Activated CD4-positive, alpha-beta T cell treated with anti-CD3 and anti-CD28 coated beads, Interleukin-2, amount 50 U/mL, for 1 hour (primary cell): Measurements from ENCODE around the gene MSRB1.
"Not testable (repeated sequence)": the region's sequence is repeated elsewhere in the genome, so short reads cannot be mapped to it uniquely, and the experiment has no call there.

Experiments used
- DNase-seq: peaks from one replicate; pipeline ENCODE4 v3.0.0-alpha.2; 2020

Gene MSRB1

GRCh38 chr16:1960665-1961630 lies 17.9 kb upstream of the MSRB1 start:
- peak; percentile 37 for DNase-seq

- DNase-seq: peak; percentile 91
These were observed 16.5 kb upstream of the MSRB1 start, which contains the start of gene NDUFB10 for GRCh38 chr16:1959269-1960039. NDUFB10 (plus strand) TSS chr16:1959538; CDS start chr16:1959625, 87 bp downstream.

GRCh38 chr16:1958715-1959268 lies 15.8 kb upstream of the MSRB1 start:
- no peak for DNase-seq

- not testable (repeated sequence) for DNase-seq
These were observed 15.1 kb upstream of the MSRB1 start for GRCh38 chr16:1958143-1958491.

- not testable (repeated sequence) for DNase-seq
These were observed 14.6 kb upstream of the MSRB1 start for GRCh38 chr16:1957434-1958142.

GRCh38 chr16:1953734-1954133 lies 10.7 kb upstream of the MSRB1 start:
- DNase-seq: no peak

GRCh38 chr16:1950559-1950958 lies 7.6 kb upstream of the MSRB1 start:
- no peak for DNase-seq

GRCh38 chr16:1950047-1950446 lies 7.0 kb upstream of the MSRB1 start:
- DNase-seq: no peak

GRCh38 chr16:1949507-1949906 lies 6.5 kb upstream of the MSRB1 start:
- DNase-seq: no peak

- DNase-seq: no peak
These were observed 4.3 kb upstream of the MSRB1 start for GRCh38 chr16:1947369-1947670.

- no peak for DNase-seq
These were observed 3.7 kb upstream of the MSRB1 start for GRCh38 chr16:1946495-1947368.

- DNase-seq: no peak
These were observed 2.8 kb upstream of the MSRB1 start for GRCh38 chr16:1945559-1946391.

GRCh38 chr16:1944612-1945199 lies 1.7 kb upstream of the MSRB1 start:
- DNase-seq: no peak

GRCh38 chr16:1942047-1942809 lies 771 bp downstream of the MSRB1 start:
- DNase-seq: no peak

GRCh38 chr16:1941162-1942046 lies 1.6 kb downstream of the MSRB1 start:
- no peak for DNase-seq

GRCh38 chr16:1940273-1941161 lies 2.5 kb downstream of the MSRB1 start:
- DNase-seq: no peak

- DNase-seq: not testable (repeated sequence)
These were observed 3.2 kb downstream of the MSRB1 start for GRCh38 chr16:1939833-1940232.

GRCh38 chr16:1938910-1939309 lies 4.1 kb downstream of the MSRB1 start:
- DNase-seq: no peak
